ENCODE data around the gene SLC35D2.

DNA sequence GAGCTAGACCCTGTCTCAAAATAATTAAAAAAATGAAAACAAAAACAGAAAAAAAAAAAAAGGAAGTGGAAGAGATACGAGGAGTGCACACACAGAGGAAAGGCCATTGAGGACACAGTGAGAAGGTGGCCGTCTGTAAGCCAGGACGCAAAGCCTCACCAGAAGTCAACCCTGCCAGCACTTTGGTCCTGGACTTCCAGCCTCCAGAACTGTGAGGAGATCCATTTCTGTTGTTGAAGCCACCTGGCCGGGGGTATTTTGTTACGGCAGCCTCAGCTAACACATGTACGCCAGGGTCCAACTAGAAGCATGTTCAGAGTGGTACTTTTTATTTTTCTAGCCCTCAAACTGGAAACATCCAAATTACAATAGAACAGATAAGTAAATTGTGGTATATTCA is 21.8 kb downstream of the SLC35D2 start:
- TF ChIP-seq, protein P1, sequence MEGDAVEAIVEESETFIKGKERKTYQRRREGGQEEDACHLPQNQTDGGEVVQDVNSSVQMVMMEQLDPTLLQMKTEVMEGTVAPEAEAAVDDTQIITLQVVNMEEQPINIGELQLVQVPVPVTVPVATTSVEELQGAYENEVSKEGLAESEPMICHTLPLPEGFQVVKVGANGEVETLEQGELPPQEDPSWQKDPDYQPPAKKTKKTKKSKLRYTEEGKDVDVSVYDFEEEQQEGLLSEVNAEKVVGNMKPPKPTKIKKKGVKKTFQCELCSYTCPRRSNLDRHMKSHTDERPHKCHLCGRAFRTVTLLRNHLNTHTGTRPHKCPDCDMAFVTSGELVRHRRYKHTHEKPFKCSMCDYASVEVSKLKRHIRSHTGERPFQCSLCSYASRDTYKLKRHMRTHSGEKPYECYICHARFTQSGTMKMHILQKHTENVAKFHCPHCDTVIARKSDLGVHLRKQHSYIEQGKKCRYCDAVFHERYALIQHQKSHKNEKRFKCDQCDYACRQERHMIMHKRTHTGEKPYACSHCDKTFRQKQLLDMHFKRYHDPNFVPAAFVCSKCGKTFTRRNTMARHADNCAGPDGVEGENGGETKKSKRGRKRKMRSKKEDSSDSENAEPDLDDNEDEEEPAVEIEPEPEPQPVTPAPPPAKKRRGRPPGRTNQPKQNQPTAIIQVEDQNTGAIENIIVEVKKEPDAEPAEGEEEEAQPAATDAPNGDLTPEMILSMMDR (IDR thresholded peaks at IDR 0.05) = no peak
- no peak for TF ChIP-seq JUN (CRISPR knock-in tag; IDR thresholded peaks at IDR 0.05)
- TF ChIP-seq ZNF512 (CRISPR knock-in tag; IDR thresholded peaks at IDR 0.05; ENCODE audit: borderline replicate concordance) = no peak
- TF ChIP-seq ZNF281 (CRISPR knock-in tag; IDR thresholded peaks at IDR 0.05) = no peak
- TF ChIP-seq ZNF121 (CRISPR knock-in tag; IDR thresholded peaks at IDR 0.05) = no peak
- TF ChIP-seq TEAD4 (CRISPR knock-in tag; IDR thresholded peaks at IDR 0.05) = no peak
- TF ChIP-seq FOXJ3 (CRISPR knock-in tag; IDR thresholded peaks at IDR 0.05; ENCODE audit: borderline replicate concordance) = no peak
- TF ChIP-seq CREB1 (CRISPR knock-in tag; IDR thresholded peaks at IDR 0.05) = no peak
- TF ChIP-seq ZNF416 (CRISPR knock-in tag; IDR thresholded peaks at IDR 0.05) = no peak
- no peak for TF ChIP-seq ZNF317 (CRISPR knock-in tag; IDR thresholded peaks at IDR 0.05; ENCODE audit: borderline replicate concordance, low read depth)
